Measurements from ENCODE around the gene TGFB2.

The TGFB2 gene

DNA sequence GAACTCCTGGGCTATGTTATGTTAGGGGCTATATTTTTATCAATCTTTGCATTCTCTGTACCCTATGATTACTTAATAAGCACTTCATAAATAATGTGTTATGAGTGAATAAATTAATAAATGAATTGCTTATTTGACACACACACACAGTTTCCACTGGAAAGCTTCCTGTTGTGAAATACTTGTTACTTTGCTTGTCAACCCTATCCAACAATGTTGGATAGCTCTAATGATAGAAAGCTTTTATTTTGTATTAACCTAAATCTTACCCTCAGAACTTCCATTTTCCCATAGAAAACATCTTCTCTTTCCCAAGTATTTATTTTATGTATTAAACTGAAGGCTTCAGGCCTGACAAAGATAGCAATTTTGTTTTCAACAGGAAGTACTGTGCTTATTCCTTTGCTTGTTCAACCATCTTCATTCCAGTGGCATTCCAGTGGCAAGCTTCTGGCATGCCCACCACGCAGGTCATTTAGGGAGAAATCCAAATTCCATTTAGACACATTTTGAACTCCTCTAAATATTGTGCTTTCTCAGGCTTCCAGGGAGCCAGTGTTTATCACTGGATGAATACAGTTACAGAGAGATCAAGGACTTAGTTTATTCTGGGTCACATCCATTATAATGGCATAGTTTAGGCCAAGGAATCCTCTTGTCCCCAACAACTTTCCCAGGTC lies 134.4 kb downstream of the TGFB2 start:
- no peak for DNase-seq
- no peak overlapping the region for H3K27ac Mint-ChIP-seq
- peaks cover 2% of the 10 kb centered on the region for H3K4me1 Mint-ChIP-seq
- no peaks in the 10 kb centered on the region for H3K27me3 Mint-ChIP-seq (ENCODE audit: low read depth, poor library complexity)
- no peak overlapping the region for H3K4me3 Mint-ChIP-seq
- H3K36me3 Mint-ChIP-seq (ENCODE audit: low read depth), result no peaks in the 10 kb centered on the region
- TF ChIP-seq, protein P1, sequence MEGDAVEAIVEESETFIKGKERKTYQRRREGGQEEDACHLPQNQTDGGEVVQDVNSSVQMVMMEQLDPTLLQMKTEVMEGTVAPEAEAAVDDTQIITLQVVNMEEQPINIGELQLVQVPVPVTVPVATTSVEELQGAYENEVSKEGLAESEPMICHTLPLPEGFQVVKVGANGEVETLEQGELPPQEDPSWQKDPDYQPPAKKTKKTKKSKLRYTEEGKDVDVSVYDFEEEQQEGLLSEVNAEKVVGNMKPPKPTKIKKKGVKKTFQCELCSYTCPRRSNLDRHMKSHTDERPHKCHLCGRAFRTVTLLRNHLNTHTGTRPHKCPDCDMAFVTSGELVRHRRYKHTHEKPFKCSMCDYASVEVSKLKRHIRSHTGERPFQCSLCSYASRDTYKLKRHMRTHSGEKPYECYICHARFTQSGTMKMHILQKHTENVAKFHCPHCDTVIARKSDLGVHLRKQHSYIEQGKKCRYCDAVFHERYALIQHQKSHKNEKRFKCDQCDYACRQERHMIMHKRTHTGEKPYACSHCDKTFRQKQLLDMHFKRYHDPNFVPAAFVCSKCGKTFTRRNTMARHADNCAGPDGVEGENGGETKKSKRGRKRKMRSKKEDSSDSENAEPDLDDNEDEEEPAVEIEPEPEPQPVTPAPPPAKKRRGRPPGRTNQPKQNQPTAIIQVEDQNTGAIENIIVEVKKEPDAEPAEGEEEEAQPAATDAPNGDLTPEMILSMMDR (IDR thresholded peaks at IDR 0.05), result no peak
- no peaks in the 10 kb centered on the region for H3K9me3 Mint-ChIP-seq

- H3K9me3 Mint-ChIP-seq, result no peaks in the 10 kb centered on the region
- no peaks in the 10 kb centered on the region for H3K36me3 Mint-ChIP-seq (ENCODE audit: low read depth)
- no peak for DNase-seq
- TF ChIP-seq, protein P1 (IDR thresholded peaks at IDR 0.05), result no peak
- no peak overlapping the region for H3K27ac Mint-ChIP-seq
- no peak overlapping the region for H3K4me3 Mint-ChIP-seq
- H3K27me3 Mint-ChIP-seq (ENCODE audit: low read depth, poor library complexity), result no peaks in the 10 kb centered on the region
- no peaks in the 10 kb centered on the region for H3K4me1 Mint-ChIP-seq
Measured at GRCh38 chr1:218480137-218480536, 135.0 kb downstream of the TGFB2 start.

GRCh38 chr1:218480588-218481099 lies 135.5 kb downstream of the TGFB2 start:
- Mint-ChIP-seq H3K36me3 (ENCODE audit: low read depth) (no peaks in the 10 kb centered on the region), H3K9me3 (no peaks in the 10 kb centered on the region), H3K4me1 (no peaks in the 10 kb centered on the region), H3K4me3 (no peak overlapping the region), H3K27me3 (ENCODE audit: low read depth, poor library complexity) (no peaks in the 10 kb centered on the region), H3K27ac (no peak overlapping the region)
- DNase-seq, result no peak
- TF ChIP-seq, protein P1 (IDR thresholded peaks at IDR 0.05), result no peak

- Mint-ChIP-seq H3K27me3 (ENCODE audit: low read depth, poor library complexity) (no peaks in the 10 kb centered on the region), H3K4me1 (no peaks in the 10 kb centered on the region), H3K36me3 (ENCODE audit: low read depth) (no peaks in the 10 kb centered on the region), H3K4me3 (no peak overlapping the region), H3K27ac (no peak overlapping the region), H3K9me3 (no peaks in the 10 kb centered on the region)
- TF ChIP-seq, protein P1 (IDR thresholded peaks at IDR 0.05), result no peak
- DNase-seq, result no peak
Measured at GRCh38 chr1:218481116-218481775, 136.1 kb downstream of the TGFB2 start.

GRCh38 chr1:218482683-218483082 lies 137.5 kb downstream of the TGFB2 start:
- H3K4me3 Mint-ChIP-seq, result no peak overlapping the region
- no peaks in the 10 kb centered on the region for H3K36me3 Mint-ChIP-seq (ENCODE audit: low read depth)
- H3K27me3 Mint-ChIP-seq (ENCODE audit: low read depth, poor library complexity), result no peaks in the 10 kb centered on the region
- H3K4me1 Mint-ChIP-seq, result no peaks in the 10 kb centered on the region
- H3K27ac Mint-ChIP-seq, result no peak overlapping the region
- TF ChIP-seq, protein P1 (IDR thresholded peaks at IDR 0.05), result no peak
- DNase-seq, result no peak
- no peaks in the 10 kb centered on the region for H3K9me3 Mint-ChIP-seq
